Ramos (cell line): ENCODE measurements around the gene OR2AK2.

ENCODE experiments used
- in situ Hi-C: fragments of 300-500 bp; cut with MboI; formaldehyde crosslinking; loops from one replicate; pipeline ENCODE4 v1.14.3; 2022; ENCODE audit warnings: low sequenced_read_pairs; ENCODE audit not compliant: unreplicated experiment

OR2AK2 gene

DNA sequence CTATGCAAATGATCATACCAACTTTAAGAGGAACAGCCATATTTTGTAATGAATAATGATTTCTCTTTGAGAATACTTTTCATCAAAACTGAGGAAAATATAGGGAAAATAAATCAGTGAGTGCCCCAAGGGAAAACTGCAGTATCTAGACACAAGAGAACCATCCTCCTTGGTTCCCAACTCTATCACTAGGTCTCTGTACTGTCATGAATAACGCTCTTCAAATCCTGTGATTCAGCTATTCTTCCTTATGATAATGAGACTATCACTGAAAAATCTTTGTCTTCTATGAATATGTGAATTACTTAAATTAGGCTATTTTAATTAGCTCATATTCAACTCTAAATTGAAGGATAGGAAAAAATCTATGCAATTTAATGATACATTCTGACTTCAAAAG, 50.8 kb downstream of the OR2AK2 start:
- in situ Hi-C loops: no loop called here
